Umbilical cord (tissue), 2 donors: Measurements from ENCODE around the gene HTR4. TPM values are rescaled to one million over a fixed set of nuclear protein-coding genes. Genes with fewer than 3 reads are reported as not detected.
A peak's percentile ranks its signal among the peaks of the same experiment; 100 is the strongest.
"Not testable (repeated sequence)": the region's sequence is repeated elsewhere in the genome, so short reads cannot be mapped to it uniquely, and the experiment has no call there.

Source experiments
- DNase-seq: peaks from one replicate; pipeline ENCODE4 v3.0.0-alpha.2; 2015; ENCODE audit warnings: low spot score
- total RNA-seq: library from RNA; depleted of rRNA; stranded (reverse); fragments of >200 nt; gene quantifications from one replicate; pipeline ENCODE4 v1.2.3, GENCODE V29; 2014; ENCODE audit warnings: low replicate concordance; ENCODE audit not compliant: insufficient read depth

Gene HTR4
- total RNA-seq, 1 donor from 2014 or later: 1.7 TPM

GRCh38 chr5:148482196-148482595, 172.1 kb downstream of the HTR4 start:
- no peak for DNase-seq

- DNase-seq: no peak
These were observed 176.9 kb downstream of the HTR4 start for GRCh38 chr5:148477429-148477828.

- no peak for DNase-seq
These were observed 178.0 kb downstream of the HTR4 start for GRCh38 chr5:148476302-148476701.

GRCh38 chr5:148474025-148474511, 180.3 kb downstream of the HTR4 start:
- DNase-seq: no peak

- no peak for DNase-seq
These were observed 182.9 kb downstream of the HTR4 start for GRCh38 chr5:148471379-148471778.

- DNase-seq: no peak
These were observed 184.8 kb downstream of the HTR4 start for GRCh38 chr5:148469501-148469935.

- DNase-seq: not testable (repeated sequence)
These were observed 185.6 kb downstream of the HTR4 start for GRCh38 chr5:148468746-148469145.

- no peak for DNase-seq
These were observed 186.4 kb downstream of the HTR4 start for GRCh38 chr5:148467958-148468357.

GRCh38 chr5:148466236-148466580, 188.1 kb downstream of the HTR4 start:
- DNase-seq: no peak

- DNase-seq: no peak
These were observed 188.7 kb downstream of the HTR4 start for GRCh38 chr5:148465381-148466235.

GRCh38 chr5:148459669-148460068, 194.7 kb downstream of the HTR4 start:
- DNase-seq: no peak

GRCh38 chr5:148458036-148458888, 196.1 kb downstream of the HTR4 start:
- DNase-seq: no peak

GRCh38 chr5:148457183-148457620, 197.1 kb downstream of the HTR4 start:
- DNase-seq: no peak

- DNase-seq: no peak
These were observed 199.1 kb downstream of the HTR4 start for GRCh38 chr5:148455185-148455584.

GRCh38 chr5:148454576-148454975, 199.8 kb downstream of the HTR4 start:
- DNase-seq: no peak

GRCh38 chr5:148452499-148453193, 201.7 kb downstream of the HTR4 start:
- no peak for DNase-seq

GRCh38 chr5:148446611-148447010, 207.7 kb downstream of the HTR4 start:
- DNase-seq: no peak

- no peak for DNase-seq
These were observed 208.7 kb downstream of the HTR4 start for GRCh38 chr5:148445578-148445977.

- peak; percentile 82 for DNase-seq
These were observed 210.3 kb downstream of the HTR4 start for GRCh38 chr5:148443998-148444397.

GRCh38 chr5:148443241-148443640, 211.1 kb downstream of the HTR4 start:
- no peak for DNase-seq

- no peak for DNase-seq
These were observed 215.4 kb downstream of the HTR4 start for GRCh38 chr5:148438933-148439332.

- no peak for DNase-seq
These were observed 217.1 kb downstream of the HTR4 start for GRCh38 chr5:148437249-148437648.
